ENCODE data around the gene CRYBB1.

GRCh38 chr22:26580240-26580962 is 37.4 kb downstream of the CRYBB1 start:
- TF ChIP-seq EZH2 (IDR thresholded peaks at IDR 0.05; ENCODE audit: borderline replicate concordance, insufficient read depth, low read depth, low read length, poor library complexity, severe bottlenecking) (no peak), CTCF (IDR thresholded peaks at IDR 0.05) (no peak)
